ENCODE results near the gene MAPKAP1.

GRCh38 chr9:125483697-125484096, 223.3 kb downstream of the MAPKAP1 start:
- TF ChIP-seq, protein P1, sequence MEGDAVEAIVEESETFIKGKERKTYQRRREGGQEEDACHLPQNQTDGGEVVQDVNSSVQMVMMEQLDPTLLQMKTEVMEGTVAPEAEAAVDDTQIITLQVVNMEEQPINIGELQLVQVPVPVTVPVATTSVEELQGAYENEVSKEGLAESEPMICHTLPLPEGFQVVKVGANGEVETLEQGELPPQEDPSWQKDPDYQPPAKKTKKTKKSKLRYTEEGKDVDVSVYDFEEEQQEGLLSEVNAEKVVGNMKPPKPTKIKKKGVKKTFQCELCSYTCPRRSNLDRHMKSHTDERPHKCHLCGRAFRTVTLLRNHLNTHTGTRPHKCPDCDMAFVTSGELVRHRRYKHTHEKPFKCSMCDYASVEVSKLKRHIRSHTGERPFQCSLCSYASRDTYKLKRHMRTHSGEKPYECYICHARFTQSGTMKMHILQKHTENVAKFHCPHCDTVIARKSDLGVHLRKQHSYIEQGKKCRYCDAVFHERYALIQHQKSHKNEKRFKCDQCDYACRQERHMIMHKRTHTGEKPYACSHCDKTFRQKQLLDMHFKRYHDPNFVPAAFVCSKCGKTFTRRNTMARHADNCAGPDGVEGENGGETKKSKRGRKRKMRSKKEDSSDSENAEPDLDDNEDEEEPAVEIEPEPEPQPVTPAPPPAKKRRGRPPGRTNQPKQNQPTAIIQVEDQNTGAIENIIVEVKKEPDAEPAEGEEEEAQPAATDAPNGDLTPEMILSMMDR (IDR thresholded peaks at IDR 0.05) = no peak
- TF ChIP-seq POLR2A (IDR thresholded peaks at IDR 0.05) = no peak
